ENCODE data around the gene HPCAL4. TPM values are rescaled to one million over a fixed set of nuclear protein-coding genes. Genes with fewer than 3 reads are reported as not detected.

The HPCAL4 gene
- total RNA-seq, 4 donors from 2014 or later, result 0.11 to 0.83 (median 0.29) TPM

DNA sequence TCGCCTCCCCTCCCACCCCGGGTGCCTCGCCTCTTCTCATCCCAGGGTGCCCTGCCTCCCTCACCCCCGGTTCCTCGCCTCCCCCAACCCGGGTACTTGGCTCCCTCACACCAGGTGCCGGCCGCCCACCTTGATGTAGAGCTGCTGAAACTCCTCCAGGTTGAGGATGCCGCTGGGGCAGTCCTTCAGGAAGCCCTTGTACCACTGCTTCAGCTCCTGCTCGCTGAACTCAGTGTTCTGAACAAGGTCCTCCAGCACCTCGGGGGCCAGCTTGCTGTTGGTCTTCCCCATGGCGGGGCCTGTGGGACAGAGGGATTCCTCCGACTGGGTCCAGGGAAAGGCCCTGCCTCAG, 6.9 kb downstream of the HPCAL4 start:
- no peak for DNase-seq
- H3K4me1 ChIP-seq, result no peaks in the 10 kb centered on the region
- no peak for TF ChIP-seq POLR2A (IDR thresholded peaks at IDR 0.05)
- TF ChIP-seq, protein P1, sequence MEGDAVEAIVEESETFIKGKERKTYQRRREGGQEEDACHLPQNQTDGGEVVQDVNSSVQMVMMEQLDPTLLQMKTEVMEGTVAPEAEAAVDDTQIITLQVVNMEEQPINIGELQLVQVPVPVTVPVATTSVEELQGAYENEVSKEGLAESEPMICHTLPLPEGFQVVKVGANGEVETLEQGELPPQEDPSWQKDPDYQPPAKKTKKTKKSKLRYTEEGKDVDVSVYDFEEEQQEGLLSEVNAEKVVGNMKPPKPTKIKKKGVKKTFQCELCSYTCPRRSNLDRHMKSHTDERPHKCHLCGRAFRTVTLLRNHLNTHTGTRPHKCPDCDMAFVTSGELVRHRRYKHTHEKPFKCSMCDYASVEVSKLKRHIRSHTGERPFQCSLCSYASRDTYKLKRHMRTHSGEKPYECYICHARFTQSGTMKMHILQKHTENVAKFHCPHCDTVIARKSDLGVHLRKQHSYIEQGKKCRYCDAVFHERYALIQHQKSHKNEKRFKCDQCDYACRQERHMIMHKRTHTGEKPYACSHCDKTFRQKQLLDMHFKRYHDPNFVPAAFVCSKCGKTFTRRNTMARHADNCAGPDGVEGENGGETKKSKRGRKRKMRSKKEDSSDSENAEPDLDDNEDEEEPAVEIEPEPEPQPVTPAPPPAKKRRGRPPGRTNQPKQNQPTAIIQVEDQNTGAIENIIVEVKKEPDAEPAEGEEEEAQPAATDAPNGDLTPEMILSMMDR (IDR thresholded peaks at IDR 0.05), result no peak
- H3K27ac ChIP-seq, result no peak overlapping the region
- no peaks in the 10 kb centered on the region for H3K9me3 ChIP-seq
- intact Hi-C loops (cut with DNase I), result no loop called here
- 48 to 66% methylated on average over 12 of the region's 13 CpGs for WGBS, 2 donors
- H3K4me3 ChIP-seq (replicated peaks in 1 of 3), result no peak overlapping the region
- H3K36me3 ChIP-seq, result no peaks in the 10 kb centered on the region
- H3K27me3 ChIP-seq, result peaks cover 4% of the 10 kb centered on the region

DNA sequence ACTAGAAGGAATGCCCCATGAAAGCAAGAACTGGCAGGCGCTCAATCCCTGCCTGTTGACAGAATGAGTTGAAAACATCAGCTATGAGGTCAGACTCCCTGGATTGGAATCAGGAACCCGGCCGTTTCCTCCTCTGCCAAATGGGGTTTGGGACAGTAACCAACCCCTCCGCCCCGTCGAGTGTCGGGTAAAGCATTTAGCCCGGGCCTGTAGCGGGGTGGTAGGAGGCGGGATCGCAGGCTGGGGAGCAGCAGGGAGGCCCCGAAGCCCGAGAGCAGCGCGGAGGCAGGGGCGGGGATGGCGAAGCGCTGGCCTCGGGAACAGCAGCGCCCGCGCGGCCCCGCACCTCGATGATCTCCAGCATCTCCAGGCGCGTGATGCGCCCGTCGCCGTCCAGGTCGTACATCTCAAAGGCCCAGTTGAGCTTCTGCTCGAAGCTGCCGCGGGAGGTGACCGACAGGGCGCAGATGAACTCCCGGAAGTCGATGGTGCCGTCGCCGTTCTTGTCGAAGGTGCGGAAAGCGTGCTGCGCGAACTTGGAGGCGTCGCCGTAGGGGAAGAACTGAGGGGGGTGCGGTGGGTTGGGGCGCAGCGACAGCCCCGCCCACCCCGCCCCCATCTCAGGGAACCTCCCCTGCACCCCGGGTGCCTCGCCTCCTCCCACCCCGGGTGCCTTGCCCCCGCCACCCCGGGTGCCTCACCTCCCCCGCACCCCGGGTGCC, 7.5 kb downstream of the HPCAL4 start:
- Histone ChIP-seq H3K4me3 (replicated peaks in 1 of 3) (no peak overlapping the region), H3K27ac (no peak overlapping the region), H3K36me3 (no peaks in the 10 kb centered on the region), H3K9me3 (no peaks in the 10 kb centered on the region), H3K27me3 (peaks cover 4% of the 10 kb centered on the region), H3K4me1 (no peaks in the 10 kb centered on the region)
- DNase-seq, result peak in 1 of 2 donors; percentile 17
- intact Hi-C loops (cut with DNase I), result no loop called here
- 26 to 33% methylated on average over 12 to 25 of the region's 62 CpGs for WGBS, 2 donors
- TF ChIP-seq POLR2A (IDR thresholded peaks at IDR 0.05), result no peak

DNA sequence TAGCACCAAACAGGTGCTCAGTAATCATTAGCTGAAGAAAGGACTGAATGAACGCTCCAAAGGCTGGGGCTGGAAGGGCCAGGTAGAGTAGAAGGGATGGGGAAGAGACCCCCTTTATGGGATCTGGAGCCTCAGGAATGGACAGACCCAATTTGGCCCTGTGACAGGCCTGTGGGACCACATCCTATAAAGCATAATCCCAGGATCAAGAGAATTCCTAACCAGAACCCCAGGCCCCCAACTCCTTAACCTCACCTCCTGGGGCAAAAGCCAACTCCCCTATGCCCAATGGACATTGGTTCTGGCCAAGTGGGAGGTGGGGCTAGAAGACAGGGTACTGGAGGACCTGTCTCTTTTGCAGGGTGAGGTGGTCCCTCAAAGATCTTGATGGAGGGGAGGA, 9.2 kb downstream of the HPCAL4 start:
- H3K4me1 ChIP-seq, result peaks cover 5 to 8% of the 10 kb centered on the region in 2 donors
- H3K36me3 ChIP-seq, result no peaks in the 10 kb centered on the region
- no peak for TF ChIP-seq POLR2A (IDR thresholded peaks at IDR 0.05)
- TF ChIP-seq, protein P1 (IDR thresholded peaks at IDR 0.05), result no peak
- no peak overlapping the region for H3K27ac ChIP-seq
- WGBS, 2 donors, result 87 to 90% methylated on average over 1 of the region's 1 CpG
- intact Hi-C loops (cut with DNase I), result no loop called here
- no peak for DNase-seq
- H3K9me3 ChIP-seq, result no peaks in the 10 kb centered on the region
- no peak overlapping the region for H3K4me3 ChIP-seq (replicated peaks in 1 of 3)
- H3K27me3 ChIP-seq, result peaks cover 4% of the 10 kb centered on the region

DNA sequence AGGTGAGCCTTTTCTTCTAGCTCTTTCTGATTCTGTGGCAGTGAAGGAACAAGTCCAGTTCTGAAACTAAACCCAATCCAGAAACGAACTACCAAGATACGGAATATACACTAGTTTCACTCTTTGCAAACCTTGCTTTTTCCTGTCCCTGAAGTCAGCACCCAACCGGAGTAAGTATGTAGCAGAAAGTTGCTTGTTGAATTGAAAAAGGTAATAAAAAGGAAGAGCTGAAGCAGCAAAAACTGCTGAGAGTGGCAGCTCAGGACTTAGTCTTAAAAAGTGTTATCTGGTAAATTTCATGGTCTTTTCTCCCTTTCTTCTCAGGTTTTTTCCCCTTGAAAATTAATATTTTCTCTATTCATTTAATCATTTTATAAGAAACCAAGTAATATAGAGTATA, 9.9 kb downstream of the HPCAL4 start:
- Histone ChIP-seq H3K9me3 (no peaks in the 10 kb centered on the region), H3K36me3 (no peaks in the 10 kb centered on the region), H3K27ac (no peak overlapping the region), H3K4me3 (replicated peaks in 1 of 3) (no peak overlapping the region), H3K27me3 (peaks cover 4% of the 10 kb centered on the region), H3K4me1 (peaks cover 12 to 15% of the 10 kb centered on the region in 2 donors)
- WGBS, 2 donors, result 83 to 84% methylated on average over 3 of the region's 3 CpGs
- TF ChIP-seq, protein P1 (IDR thresholded peaks at IDR 0.05), result no peak
- TF ChIP-seq POLR2A (IDR thresholded peaks at IDR 0.05), result no peak
- no peak for DNase-seq
- intact Hi-C loops (cut with DNase I), result no loop called here

DNA sequence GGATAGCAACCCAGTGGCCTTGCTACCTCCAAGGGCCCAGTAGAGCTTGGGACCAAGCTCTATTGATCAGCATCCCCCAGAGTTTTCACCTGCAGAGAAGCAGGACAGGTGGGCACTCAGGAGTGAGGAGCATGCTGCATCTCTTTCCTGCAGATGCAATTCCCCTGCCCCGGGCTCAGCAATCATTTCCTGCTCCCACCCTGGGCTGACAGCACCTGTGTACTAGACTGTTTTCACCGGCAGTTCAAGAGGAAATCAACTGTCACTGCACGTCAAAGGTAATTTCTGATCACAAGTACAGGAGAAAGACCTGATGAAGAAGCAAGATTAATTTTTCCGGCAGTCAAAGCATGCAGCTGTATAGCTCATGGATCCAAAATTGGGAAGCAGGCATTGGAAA, 10.5 kb downstream of the HPCAL4 start:
- no peak for TF ChIP-seq POLR2A (IDR thresholded peaks at IDR 0.05)
- TF ChIP-seq, protein P1 (IDR thresholded peaks at IDR 0.05), result no peak
- H3K4me3 ChIP-seq (replicated peaks in 1 of 3), result no peak overlapping the region
- no peak overlapping the region for H3K27ac ChIP-seq
- intact Hi-C loops (cut with DNase I), result no loop called here
- WGBS, 2 donors, result 70 to 82% methylated on average over 4 of the region's 4 CpGs
- no peaks in the 10 kb centered on the region for H3K36me3 ChIP-seq
- DNase-seq, result no peak
- H3K4me1 ChIP-seq, result peaks cover 12 to 15% of the 10 kb centered on the region in 2 donors
- no peaks in the 10 kb centered on the region for H3K9me3 ChIP-seq
- H3K27me3 ChIP-seq, result peaks cover 4% of the 10 kb centered on the region

Measured in thyroid gland (tissue), 4 donors.